Renal cortical epithelial cell (primary cell): ENCODE data around the gene CASK. TPM values are rescaled to one million over a fixed set of nuclear protein-coding genes. Genes with fewer than 3 reads are reported as not detected.
A peak's percentile ranks its signal among the peaks of the same experiment; 100 is the strongest.
"Not testable (repeated sequence)": the region's sequence is repeated elsewhere in the genome, so short reads cannot be mapped to it uniquely, and the experiment has no call there.

Experiments
- DNase-seq: peaks from one replicate; pipeline ENCODE4 v3.0.0-alpha.2; 2011; ENCODE audit warnings: low read depth
- total RNA-seq: library from RNA; depleted of rRNA; stranded (reverse); fragments of >200 nt; gene quantifications from 2 replicates; pipeline ENCODE4 v1.2.3, GENCODE V29; 2014

The CASK gene
- total RNA-seq, 1 donor from 2014 or later, result 202 TPM

DNA sequence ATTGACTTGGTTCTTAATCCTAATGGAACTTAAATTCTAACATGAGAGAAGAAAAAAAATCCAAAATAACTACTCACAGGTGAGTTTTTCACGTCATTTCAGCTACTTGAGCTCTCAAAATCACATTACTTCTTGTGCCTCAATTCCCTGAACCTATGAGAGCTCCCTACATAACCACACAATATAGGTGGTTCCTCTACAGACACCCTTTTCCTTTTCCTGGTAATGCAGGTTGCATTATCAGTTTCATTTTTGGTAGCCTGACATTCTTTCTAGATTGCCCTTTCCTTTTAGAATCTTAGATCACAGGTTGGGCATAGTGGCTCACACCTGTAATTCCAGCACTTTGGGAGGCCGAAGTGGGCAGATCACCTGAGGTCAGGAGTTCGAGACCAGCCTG is 230.3 kb downstream of the CASK start:
- no peak for DNase-seq

DNA sequence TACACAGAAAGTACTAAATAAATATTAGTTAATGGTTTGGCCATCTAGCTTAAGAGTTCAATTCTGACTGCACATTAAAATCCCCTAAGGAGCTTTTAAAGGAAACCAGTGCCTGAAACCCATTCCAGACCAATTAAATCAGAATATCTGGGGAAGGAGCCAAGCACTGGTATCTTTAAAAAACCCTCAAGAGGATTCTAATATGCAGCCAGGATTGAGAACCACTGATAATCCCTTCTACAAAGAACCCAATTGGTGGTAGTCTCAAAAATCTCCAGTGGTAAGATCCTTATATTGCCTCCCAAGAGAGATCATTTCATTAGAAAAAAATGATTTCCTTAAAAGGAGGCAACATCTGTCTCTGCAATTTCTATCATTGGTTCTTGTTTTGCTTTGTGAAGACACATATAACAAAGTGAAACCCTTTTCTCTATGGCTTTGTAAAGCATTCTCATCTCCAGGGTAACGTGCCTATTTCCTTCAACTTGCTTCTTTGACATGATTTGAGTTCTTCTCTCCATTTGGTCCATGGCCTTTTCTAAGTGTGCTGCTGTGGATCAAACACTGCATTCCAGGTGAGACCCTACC is 231.1 kb downstream of the CASK start:
- no peak for DNase-seq

DNA sequence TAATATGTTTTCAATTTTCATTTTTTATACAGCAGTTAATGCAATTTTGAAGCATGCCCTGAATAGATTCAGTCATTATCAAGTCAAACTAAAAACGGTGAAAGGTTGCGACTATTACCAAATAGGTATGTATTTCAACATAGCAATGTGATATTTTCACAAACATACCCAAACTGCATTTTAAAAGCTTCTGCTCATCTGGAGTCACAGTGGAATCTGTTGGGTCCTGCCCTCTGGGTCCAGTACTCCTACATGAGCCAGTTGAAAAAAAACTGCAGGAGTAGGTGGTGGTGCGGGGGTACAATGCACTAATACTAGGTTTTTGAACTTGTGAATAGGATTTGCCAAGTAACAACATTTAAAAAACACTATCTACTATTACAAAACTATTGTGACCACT is 233.6 kb downstream of the CASK start:
- DNase-seq, result no peak

DNA sequence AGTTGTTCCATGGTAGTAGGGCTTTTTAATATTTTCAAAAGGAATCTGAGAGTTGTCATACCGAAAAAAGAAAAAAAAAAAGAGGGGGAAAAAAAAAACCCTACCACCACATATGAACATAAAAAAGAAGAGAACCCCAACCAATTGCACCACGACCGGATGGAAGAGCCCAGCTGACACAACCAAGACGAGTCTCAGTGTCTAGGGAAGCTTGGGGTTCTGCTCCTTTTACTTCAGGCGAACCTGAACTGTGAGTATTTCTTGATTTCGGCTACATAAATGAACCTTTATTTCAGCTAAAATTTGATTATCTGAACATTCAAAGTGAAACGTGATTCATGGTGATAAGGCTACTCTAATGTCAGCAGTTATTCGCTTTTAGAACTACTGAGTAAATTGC is 234.5 kb downstream of the CASK start, which contains the start of gene GPR34:
TSS of gene GPR34 (plus strand) at position 139 of the 400 bp plus-strand sequence. CDS start 6,661 bp downstream, outside the sequence.
- DNase-seq, result no peak

DNA sequence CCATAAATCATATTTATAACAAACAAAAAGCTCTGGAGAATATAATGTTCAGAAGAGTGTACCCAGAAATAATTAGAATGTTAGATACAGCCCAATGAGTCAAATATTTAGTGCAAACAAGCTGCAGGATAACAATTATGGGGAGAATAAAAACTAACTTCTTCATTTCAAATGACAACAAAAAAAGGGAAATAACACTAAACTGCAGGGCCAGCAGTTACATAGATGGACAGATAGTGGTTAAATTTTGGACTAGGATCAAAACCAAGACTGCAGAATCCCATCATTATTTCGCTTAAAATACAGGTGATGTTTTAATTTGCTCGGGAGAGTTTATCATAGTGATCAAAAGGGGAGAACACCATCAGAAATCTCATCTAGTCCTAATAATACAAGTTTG is 235.2 kb downstream of the CASK start:
- no peak for DNase-seq

DNA sequence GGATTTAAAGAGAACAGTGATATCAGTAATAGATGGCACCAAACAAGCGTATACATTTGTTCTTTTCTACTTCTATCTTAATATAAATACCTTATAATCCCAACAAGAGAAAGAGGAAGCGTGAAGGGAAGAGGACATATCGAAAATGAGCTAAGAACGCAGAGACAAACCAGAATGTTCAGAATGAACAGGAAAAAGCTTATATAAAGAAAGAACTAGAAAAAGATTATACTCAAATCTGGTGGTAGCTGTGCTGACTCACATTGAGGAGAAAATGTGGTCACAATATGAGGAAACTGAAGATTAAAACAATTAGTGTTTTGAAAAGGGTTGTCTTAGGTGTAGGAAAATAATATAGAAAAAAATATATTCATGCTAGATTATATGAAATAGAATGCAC is 236.6 kb downstream of the CASK start:
- no peak for DNase-seq

DNA sequence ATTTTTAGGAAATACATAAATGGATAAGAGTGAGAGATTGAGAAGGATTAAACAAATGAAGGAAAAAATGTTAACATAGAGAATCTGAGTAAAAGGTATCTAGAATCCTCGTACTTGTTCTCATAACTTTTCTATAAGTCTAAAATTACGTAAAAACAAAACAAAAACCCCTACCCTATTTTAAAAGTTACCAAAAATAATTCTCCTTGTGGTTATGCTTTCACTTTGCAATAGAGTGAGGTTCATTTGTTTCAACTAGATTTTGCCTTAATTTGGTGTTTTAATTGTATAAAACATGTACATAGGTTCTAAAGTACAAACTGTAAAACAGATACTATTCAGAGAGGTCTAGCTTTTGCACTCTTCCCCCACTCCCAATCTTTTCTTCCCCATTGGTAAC is 238.4 kb downstream of the CASK start:
- DNase-seq, result no peak

DNA sequence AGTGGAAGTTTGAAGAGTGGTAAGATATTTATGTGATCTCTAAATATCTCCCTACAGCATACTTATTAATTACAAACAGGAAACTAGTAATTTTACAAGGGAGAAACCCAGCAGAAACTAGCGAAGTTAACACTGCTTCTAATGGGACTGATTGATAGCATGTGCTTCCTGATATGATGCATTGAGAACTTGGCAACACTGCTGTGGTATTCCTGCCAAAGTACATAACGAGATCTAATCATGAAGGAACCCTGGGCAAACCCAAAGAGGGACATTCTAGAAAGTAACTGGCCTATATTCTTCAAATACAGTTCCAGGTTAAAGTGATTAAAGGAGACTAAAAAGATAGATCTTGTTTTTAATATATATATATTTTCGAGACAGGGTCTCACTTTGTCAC is 239.2 kb downstream of the CASK start:
- no peak for DNase-seq

DNA sequence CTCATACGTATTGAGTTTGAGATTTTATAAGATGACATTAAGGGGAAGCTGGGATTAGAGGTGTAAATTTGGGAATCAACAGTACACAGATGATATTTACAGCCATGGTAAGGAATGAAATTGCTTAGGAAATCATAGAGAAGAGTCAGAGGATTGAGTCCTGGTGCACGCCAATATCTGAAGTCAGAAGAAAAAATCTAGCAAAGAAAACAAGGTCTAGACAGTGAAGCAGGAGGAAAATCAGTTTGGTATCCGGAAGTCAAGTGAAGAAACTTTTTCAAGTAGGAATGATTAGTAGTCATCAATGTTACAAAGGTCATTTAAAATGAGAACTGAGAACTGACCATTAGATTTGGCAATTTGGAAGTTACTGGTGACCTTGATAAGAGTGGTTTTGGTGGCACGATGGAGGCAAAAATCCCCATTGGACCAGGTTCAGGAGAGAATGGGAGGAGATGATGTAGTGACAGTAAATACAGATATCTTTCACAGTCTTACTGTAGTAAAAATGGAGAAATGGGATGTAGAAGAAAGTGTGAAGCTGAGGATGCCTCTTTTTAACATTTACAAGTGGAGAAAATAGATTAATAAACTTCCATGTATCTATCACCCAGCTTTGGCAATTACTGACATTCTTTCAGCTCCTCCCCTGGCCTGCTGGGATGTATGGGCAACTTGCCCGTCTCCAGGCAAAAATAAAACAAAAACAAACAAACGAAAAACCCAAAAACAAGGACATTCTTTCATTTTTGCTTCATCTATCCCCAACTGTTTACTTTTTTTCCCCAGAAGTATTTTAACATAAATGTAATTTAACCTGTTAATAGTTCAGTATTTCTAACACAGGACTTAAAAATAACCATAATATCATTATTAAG is 245.9 kb downstream of the CASK start:
- no peak for DNase-seq

DNA sequence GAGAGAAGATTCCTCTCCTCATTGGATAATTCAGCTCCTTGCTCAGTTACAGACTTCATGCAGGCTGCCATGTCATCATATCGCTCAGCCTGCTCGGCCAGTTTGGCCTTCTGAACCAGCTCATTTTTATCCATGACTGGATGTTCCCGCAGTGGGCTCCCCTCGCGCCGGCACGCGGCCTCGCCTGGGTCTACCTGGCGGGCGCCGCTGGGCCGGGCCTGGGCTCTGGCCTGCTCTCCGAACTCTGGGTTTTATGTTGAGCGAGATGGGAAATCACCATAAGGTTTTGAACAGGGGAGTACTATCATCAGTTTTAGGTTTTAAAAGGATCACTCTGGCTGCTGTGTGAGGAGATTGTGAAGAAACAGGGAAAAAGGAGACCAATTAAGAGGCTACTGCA is 247.0 kb downstream of the CASK start:
- not testable (repeated sequence) for DNase-seq

DNA sequence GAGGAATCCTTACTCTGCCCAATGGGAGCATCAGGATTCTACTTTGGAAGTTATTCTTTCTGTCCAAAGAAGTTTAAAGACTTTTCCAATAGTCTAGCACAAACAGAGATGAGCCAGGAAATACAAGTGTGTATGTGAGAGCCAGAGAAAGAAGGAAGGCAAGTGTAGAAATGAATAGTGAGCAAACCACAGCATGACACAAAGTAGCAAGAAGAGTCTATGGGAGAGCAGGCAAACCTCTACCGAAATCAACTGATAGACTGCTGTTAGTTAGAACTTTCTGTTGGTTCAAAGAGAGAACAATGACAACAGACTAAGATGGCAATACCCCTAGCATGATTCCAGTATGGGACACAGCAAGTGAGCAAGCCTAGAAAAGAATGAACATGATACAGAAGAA is 250.7 kb downstream of the CASK start:
- DNase-seq, result no peak

DNA sequence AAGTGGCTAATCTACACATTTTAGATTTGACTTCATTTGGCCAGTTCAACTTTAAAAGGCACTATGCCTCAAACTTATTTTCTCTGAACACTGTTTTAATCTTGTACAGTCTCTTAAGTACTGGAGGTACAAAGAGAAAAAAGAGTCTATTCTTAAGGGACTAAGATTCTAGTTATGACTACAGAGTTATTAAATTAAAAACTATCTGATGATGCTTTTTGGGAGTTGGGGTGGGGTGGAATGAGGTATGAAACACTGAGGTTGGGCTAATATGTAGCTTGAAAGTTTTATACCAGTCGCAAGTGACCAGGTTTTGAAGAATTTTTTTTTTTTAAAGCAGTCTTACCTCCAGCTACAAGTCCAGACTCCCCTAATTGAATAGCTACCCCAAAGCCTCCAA is 252.3 kb downstream of the CASK start:
- no peak for DNase-seq

DNA sequence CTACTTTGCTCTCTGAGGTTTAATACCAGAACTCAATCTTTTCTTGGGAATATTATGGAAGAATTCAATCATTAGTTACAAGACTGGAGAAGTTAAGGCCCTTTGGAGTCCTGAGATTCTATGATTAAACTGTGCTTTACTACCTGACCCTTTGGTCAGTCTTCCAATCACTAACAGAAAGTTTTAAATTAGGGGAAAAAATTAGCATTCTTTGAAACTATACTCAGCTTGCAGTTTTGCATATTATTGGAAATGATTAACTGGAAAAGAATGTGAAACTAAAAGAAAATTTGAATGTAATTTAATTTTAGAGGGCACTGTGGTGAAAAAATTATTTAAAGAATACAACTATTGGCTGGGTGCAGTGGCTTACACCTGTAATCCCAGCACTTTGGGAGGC is 253.2 kb downstream of the CASK start:
- peak; percentile 58 for DNase-seq

DNA sequence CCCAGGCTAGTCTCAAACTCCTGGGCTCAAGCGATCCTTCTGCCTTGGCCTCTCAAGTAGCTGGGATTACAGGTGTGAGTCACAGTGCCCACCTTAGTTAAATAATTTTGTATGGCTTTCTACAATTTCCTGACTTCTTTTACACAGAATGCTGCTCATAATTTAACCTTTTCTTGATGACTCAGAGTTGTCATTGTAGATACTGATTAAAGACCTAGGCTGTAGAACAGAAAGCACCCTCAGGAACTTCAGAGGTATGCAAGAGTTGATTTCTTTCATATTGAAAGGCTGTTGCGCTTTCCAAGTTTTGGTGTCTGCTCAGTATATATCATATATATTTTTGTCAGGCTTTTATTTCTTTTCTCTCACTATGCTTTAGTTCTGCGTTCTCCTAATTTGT is 255.7 kb downstream of the CASK start:
- peak; percentile 54 for DNase-seq

DNA sequence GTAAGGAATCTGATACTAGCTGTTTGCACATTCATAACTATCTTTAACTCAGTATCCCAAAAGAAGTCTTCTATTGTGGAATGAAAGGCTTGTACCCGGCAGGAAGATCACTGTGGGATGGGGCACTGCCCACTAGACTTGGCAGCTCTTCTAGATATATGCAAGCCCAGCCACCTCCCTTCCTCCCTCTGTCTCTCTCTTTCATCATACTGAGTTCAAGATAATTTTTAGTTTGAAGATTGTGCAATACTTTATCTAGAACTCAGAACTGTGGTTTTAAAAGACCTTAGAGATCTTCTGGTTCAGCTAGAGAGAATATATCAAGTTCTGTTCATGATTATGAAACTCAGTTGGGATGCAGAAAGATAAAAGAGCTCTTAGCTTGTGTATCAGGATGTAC is 257.1 kb downstream of the CASK start:
- DNase-seq, result peak; percentile 66

DNA sequence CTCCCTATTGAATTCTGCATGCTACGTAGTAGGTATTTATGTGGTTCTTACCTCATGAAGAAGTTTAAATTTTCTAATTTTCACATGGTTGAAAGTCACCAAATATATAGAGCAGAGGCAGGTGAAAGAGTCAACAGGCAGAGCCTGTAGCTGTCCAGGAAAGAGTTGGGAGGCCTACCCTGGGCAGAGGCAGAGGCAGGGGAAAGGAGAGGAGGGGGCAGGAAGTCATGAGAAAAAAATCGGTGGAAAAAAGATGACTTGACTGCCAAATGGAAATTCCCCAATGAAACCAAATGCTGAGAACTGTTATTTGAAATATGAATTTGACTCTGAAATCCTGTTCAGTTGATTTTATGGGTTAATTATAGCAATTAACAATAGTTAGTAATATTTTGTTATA is 257.7 kb downstream of the CASK start:
- DNase-seq, result no peak

DNA sequence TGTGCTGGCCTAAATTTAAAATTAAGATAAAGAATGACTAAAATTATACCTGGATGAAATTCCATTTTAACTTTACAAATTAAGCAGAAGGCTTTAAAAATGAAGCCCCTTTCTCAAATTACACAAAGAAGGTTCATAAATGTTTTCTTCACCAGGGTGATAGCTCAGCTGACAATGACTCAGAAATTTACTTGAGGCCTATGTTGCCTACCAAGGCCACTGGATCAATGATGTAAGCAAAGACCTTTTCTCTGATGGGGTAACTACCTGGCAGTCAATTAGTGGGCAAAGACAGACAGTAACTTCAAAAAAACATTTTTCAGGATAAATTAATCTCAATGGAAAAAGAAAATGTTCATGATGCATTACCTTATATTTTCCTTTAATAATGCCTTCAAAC is 258.4 kb downstream of the CASK start:
- peak; percentile 74 for DNase-seq

DNA sequence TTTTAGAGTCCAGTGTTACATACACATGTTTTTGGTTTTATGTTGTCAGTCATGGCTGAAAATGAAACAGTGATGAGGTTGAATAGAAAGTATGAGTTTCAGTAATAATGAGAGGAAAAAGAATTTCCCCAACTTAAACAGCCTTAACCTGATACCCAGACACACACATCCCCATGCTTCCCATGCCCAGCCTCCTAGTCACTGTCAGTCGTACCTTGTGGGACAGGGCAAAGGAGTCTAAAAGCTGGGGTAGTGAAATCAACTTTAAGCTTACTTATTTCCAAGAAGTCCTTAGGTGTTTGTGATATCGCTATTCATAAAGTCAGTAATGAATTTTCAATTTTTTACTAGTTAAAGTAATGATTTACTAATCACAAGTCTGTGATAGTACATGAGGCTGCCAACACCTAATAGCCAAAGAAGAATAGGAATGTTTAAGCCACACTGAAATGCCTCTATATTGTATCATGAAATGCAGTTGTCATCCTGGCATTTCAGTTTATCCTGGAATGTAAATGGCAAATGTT is 258.9 kb downstream of the CASK start:
- DNase-seq, result peak; percentile 74

DNA sequence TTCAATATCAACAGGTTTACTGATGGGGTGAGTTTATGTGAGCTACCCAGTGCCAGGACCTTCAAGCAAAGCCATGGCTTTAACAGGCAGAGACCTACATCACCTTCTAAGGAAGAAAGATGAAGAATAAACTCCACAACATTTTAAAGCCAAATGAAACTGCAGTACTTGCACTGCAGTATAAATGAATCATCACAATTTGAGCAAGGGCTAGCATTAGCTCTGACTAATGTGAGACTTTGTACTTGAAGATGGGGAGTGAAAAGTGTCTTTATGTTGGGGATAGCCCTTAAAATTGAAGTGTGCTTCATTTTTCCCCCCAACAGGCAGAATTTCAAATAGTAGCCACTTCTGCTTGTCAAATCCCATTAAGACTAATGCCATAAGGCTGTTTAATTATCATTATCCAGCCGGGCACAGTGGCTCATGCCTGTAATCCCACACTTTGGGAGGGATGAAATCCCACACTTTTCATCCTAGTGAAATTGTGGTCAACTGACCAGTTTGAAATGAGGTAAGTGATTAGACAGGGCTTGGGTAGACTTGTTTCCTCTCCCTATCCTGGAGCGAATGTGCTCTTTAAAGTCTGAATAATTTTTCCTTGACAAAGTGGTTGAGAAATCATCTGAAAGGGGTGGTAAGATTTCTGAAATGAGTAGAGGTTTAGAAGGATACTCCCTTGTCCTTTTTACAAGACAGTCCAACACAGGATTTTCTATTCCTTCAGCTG is 261.8 kb downstream of the CASK start:
- DNase-seq, result peak; percentile 66

DNA sequence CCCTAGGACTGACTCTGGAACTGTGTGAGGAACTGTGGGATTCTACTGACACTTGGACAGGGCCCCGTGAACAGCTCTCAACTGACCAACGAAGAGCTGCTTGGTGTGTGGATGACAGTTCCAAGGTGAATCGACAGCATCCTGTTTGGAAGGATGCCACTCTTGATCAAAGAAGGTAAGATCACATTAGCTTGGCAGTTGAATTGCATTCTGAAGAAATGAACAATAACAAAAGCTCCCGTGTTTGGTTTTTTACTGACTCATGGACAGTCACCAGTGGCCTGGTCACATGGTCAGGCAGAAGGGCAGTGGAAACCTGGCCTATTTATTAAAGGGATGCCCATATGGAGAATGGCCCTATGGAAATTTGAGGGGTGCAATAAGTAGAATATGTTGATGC is 267.7 kb downstream of the CASK start:
- DNase-seq, result peak; percentile 44

DNA sequence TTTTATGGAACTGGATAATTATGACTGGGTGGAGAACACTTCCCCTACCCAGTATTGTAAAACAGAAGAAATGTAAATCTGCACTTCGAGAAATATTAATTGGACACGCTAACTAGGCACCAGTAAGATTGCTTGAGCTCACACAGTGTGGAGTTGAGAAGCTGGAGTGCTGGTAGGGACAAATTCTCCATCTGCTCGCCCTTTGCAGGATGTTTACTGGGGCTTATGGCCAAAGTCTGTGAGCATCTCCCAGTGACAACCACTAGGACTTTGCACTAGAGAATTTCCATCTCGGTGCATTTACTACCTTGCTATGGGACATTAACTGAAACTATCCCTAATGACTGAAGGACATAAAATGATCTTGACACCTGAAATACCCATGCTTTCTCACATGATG is 268.3 kb downstream of the CASK start:
- no peak for DNase-seq

DNA sequence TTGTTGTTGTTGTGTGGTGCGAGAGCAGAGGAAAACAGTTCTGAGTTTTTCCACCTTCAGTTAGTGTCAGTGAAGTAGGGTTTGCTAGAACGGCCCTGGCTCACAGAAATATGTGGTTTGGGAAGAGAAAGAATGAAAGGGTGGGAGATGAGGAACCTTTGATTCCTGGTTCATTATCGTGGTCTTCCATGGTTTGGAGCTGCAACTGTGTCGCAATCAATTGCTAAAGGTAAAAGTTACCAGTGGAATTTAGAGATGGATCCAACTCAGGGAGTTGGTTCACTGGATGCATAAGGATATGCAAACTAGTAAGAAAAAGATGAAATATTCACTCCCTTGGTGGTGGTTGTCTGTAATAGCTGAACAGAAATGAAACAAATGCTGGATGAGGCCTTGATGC is 270.2 kb downstream of the CASK start:
- no peak for DNase-seq

DNA sequence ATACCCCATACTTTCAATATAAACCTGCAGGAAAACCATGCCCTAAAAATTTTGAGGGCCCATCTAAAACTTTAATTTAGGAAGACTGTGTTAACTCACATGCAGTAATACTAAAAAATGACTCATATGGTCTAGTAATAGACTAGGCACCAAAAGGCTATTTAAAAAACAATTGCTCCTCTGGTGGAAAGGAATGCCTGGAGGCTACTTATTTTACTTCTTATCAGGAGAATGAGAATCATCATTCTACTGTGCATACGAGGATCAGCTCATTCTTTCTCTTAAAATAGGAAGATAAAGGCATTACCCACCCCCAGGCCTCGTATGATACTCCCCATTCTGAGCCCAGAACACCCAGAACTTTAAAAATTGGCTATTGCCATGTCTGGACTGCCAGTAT is 277.2 kb downstream of the CASK start:
- DNase-seq, result not testable (repeated sequence)
